ENCODE data around the gene UBR7.
"Not testable (repeated sequence)": the region's sequence is repeated elsewhere in the genome, so short reads cannot be mapped to it uniquely, and the experiment has no call there.

UBR7 gene

DNA sequence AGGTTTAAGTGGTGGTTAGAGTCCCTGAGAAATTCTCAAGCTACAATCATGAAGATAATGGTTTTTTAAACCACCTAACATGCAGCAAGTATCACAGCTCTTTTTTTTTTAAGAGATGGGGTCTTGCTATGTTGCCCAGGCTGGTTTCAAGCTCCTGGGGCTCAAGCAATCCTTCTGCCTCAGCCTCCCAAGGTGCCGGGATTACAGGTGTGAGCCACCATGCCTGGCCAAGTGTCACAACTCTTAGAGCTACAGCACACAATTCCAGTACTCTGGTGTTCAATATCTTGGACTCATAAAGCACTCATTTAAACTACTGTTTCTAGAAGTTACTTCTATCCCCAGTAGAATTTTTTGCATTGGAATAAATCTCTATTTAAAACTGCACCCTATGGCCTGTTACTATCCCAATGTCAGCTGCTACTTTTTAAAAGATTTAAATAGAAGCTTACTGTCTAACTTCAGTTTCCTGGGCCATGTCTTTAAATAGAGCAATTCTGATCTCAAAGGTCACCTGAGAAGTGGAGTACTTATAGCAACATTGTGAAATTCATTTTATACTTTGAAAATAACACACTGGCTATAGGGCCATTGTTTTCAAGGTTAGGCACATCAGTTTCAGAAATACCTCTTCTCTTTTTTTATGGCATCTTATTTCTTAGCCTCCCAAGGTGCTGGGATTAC lies 11.6 kb upstream of the UBR7 start:
- no peak for DNase-seq

DNA sequence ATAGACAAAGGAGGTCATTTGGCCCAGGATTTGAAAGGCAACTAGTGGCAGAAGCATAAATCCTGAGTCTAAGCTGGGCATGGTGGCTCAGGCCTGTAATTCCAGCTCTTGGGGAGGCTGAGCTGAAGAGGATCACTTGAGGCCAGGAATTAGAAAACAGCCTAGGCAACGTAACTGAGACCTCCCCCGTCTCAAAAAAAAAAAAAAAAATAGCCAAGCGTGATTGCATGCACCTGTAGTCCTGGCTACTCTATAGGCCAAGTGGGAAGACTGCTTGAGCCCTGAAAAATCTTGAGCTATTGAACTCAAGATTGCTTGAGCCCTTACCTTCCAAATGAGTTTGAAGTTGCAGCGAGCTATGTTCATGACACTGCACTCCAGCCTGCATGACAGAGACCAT lies 8.0 kb upstream of the UBR7 start:
- no peak for DNase-seq

DNA sequence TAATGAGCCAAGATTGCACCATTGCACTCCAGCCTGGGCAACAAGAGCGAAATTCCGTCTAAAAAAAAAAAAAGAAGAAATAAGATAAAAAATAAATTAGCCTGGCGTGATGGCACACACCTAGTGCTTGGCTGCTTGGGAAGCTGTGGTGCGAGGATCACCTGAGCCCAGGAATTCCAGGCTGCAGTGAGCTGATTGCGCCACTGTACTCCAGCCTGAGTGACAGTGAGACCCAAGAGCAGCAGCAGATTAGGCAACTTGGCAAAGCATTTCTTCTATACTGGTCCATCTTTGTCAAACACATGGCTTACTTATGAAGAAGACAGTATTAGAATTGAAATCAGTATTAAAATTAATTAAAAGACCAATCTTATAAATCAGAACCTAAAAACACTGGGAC lies 6.5 kb upstream of the UBR7 start:
- no peak for DNase-seq

DNA sequence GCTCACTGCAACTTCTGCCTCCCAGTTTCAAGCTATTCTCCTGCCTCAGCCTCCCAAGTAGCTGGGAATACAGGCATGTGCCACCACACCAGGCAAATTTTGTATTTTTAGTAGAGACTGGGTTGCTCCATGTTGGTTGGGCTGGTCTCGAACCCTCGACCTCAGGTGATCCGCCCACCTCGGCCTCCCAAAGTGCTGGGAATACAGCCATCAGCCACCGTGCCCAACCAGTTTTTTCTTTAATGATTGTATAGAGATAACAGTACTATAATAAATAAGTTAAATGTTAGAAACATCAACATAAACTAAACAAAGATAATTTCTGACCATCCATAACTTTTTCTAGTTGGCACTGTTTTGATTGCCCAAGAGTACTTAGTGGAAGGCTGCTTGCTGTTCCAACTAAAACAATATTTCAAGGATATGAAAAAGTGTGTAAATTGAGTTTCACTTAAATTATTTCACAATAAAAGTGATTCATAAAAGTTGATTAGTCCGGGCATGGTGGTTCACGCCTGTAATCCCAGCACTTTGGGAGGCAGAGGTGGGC lies 5.8 kb upstream of the UBR7 start:
- no peak for DNase-seq

DNA sequence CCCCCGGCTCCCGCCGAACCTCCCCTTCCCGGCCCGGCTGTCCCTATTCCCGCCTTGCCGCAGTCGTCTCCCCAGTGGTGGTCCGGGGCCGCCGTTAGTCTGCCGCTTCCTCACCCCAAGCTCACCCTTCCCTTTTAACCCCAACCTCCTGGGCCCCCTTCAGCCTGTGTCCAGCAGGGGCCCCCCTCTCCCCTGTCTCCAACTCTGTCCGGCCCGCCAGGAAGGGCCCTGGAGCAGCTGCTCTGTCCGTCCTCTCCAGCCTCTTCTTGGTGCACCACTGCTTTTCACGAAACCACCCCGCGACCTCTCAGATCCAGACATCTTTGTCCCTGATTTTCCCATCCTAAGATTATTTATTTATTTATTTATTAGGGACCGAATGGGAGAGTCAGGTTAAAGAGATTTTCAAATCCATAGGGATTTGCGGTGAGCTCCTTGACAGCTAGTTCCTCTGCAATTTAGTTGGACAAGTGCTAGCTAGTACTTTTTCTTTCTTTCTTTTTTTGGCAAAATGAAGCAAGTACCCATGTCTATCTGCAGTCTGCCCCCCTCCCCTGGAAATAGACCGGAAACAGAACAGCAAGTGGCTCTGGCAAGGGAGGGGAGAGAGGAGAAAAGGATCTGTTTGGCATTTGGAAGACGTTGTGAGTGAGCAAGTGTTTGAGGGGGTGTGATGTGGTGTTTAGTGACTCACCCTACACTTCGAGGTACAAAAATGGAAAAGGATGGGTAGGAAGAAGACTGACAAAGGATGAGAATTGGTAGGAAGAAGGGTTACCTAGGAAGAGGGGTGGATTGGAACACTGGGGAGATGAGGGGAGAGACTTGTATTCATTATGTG lies 632 bp downstream of the UBR7 start:
- peak; percentile 73 for DNase-seq

DNA sequence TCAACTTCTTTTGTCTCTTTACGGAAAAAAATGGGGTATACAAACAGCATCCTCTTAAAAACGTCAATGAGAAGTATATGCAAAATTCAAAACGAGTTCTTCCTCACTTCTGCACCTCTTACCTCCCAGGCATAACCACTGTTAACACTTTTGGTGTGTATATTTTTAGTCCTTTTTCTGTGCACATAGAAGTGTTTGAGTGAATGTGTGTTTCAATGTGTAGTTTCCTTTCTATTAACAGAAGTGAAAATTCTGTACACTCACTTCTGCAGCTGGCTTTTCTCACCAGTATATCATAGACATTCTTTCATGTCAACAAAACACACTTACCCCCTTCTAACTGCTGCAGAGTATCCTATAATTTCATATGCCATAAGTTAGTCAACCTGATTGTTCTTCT lies 5.4 kb downstream of the UBR7 start:
- no peak for DNase-seq

DNA sequence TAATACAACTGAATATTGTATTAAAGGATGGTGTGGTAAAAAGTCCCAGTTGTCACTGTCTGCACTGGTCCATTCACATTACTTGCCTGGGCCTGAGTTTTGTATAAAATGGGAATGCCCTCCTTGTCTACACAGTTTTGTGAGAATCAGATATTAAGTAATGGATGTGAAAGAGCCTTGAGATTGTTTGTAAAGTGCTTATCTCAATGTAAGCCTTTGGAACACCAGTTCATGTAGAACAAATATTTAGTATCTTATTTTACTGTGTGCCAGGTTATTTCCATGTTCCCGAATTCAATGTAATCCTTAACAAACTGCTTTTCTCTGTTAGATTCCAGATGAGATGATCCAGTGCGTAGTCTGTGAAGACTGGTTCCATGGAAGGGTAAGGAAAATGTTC lies 7.5 kb downstream of the UBR7 start:
- no peak for DNase-seq

DNA sequence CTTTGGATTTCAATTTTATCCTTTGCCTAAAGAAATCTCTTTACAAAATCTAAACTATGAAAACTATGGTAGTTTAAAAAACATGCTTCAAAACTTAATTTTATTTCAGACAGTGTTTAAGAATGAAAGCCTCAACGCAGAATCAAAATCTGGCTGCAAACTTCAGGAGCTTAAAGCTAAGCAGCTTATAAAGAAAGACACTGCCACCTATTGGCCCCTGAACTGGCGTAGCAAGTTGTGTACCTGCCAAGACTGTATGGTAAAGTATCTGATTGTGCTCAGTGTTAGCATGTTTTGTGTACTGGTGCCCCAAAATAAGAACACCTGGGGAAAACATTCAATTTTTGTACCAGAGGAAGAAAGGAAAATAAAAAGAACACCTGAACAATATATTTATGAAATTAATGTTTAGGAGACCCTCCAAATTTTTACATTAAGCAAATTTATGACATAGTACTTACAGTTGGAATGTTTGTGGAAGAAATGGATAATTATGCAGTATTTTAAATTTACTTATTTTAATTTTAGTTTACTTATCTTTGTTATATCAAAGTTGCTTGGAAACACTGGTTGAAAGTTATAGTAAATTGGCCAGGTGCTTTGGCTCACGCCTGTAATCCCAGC lies 12.2 kb downstream of the UBR7 start:
- peak; percentile 36 for DNase-seq

DNA sequence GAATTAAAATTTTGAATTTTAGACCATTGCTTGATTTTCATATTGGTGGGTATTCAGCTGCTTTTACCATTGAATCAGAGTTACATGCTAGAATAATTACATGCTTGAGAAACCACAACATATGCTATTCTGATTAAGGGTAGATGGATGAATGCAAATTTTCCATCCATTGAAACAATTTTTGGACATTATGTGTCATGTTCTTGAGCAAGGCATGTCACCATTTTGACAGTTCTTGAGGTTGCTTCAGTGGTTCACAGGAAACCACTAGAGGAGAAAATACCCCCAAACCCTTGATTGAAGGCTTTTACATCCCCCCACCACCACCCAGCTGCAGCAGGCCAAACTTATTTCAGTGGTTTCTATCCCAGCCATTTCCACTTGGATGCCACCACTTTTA lies 13.5 kb downstream of the UBR7 start:
- no peak for DNase-seq

DNA sequence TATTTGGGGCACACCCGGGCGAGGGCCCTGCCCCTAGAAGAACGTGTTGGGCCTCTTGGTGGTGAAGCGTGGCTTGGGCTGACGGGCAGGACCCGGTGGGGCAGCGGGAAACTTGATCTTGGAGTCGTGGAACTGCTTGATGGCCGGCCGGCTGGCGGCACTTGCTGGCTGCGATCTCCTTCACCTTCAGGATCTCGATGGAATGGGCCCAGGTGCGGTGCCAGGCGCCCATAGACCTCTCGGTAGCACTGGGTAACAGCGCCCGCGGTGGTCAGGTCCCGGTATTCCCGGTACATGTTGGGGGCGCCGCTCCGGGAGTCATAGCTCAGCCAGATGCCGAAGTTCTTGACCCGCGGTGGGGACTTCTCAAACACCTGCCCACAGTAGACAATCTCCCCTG lies 16.5 kb downstream of the UBR7 start:
- DNase-seq, result no peak

DNA sequence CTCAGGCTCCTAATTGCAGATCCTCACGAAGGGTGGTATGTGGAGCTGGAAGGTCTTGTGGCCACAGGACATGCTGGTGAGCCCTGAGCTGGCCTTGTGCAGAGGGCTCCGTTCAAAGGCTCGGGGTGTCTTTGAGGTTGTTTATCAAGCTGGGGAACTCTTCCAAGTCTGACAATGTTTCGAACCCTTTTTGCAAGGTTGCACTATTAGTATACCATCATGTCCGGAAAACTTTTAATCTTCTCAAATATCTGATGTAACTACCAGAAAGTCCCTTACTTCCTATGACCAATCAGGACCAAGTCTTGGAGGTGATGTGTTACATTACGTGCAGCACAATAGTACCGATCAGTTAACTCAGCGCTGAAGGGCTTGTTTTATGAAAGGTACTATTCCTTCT lies 21.5 kb downstream of the UBR7 start:
- no peak for DNase-seq

DNA sequence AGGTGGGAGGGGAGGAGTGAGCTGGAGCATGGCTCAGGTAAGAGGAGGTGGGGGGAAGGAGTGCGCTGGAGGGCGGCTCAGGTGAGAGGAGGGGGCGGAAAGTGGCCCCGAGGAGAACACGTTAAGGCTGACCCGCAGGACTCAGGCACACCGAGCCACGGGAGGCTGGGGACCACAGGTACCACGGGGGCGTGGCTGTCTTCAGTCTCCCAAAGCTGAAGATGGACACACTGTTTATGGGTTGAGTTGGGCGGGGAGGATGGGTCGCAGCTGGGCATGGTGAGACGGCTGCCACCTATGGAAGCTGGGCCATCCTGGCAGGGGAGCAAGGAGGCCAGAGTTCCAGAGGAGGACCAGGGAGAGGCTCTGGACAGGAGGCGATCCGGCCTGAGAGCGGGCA lies 23.5 kb downstream of the UBR7 start:
- no peak for DNase-seq

DNA sequence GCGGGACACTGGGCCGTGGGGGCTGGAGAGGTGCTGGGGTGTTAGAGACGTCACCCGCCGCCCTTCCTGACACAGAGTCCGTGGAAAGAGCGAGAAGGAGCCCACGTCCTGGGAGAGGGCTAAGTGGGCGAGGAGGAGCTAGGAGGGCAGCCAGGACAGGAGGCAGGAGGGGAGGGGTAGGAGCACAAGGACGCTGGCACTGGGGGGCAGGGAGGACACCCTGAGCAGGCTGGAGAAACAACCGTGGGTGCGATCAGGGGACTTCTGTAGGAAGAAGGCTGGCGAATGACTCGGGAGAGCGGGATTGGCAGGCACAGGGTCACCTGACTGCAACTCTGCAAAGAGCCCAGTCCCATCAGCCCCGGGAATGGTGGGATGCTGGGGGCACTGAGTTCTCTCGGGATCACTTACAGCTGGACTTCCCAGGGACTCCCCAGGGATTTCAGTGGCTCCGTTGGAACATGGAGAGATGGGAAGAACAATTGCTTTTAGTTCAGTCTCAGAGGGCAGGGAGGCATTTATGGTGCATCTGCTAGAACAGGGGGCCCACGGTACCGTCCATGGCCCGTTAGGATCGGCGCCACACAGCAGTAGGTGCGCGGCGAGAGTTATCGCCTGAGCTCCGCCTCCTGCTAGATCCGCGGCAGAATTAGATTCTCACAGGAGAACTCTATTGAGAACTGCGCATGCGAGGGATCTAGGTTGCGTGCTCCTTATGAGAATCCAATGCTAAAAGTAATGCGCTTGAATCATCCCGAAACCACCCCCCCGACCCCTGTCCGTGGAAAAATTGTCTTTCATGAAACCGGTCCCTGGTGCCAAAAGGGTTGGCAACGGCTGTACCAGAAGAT lies 24.3 kb downstream of the UBR7 start:
- DNase-seq, result peak; percentile 56

DNA sequence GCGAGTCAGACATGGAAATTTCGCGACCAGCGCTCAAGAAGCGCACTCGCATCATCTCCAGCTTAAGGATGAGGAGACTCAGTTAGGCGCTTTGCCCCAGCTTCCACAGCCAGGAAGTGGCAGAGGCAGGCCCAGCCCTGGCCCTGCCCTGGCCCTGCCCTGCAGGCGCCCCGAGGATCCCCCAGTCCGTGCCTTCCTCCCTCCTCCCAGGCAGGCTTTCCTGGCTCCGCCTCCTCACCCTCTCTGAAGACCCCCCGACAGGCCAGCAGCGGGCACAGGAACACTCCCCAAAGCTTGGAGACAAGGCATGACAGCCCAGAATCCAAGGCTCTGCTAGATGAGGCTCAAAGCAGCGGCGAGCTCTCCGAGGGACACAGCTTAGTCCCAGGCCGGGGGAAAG lies 25.1 kb downstream of the UBR7 start:
- no peak for DNase-seq

DNA sequence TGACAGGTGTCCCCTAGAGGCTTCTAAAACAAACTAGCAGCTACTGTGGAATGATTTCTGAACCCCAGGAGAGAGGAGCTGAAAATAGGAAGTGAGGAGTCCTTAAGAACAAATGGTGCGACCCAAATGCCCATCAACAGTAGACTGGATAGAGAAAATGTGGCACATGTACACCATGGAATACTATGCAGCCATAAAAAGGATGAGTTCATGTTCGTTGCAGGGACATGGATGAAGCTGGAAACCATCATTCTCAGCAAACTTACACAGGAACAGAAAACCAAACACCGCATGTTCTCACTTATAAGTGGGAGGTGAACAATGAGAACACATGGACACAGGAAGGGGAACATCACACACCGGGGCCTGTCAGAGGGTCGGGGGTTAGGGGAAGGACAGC lies 26.0 kb downstream of the UBR7 start:
- DNase-seq, result not testable (repeated sequence)

DNA sequence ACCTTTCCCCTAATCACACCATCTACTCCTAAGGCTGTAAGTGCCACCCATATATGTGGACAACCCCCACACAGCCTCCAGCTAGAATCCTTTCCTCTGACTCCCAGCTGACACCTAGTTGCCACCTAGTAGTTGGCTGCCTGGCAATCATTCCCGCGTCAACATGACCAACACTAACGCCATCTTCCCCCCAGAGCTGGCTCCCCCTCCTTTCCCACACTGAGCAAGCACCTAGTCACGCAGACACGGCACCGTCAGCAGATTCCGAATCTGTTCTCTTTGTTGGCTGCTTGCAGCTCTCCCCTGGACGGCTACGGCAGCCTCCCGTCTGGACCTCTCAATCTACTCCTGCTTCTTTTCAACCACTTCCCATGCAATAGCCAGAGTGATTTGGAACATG lies 27.7 kb downstream of the UBR7 start:
- DNase-seq, result no peak

DNA sequence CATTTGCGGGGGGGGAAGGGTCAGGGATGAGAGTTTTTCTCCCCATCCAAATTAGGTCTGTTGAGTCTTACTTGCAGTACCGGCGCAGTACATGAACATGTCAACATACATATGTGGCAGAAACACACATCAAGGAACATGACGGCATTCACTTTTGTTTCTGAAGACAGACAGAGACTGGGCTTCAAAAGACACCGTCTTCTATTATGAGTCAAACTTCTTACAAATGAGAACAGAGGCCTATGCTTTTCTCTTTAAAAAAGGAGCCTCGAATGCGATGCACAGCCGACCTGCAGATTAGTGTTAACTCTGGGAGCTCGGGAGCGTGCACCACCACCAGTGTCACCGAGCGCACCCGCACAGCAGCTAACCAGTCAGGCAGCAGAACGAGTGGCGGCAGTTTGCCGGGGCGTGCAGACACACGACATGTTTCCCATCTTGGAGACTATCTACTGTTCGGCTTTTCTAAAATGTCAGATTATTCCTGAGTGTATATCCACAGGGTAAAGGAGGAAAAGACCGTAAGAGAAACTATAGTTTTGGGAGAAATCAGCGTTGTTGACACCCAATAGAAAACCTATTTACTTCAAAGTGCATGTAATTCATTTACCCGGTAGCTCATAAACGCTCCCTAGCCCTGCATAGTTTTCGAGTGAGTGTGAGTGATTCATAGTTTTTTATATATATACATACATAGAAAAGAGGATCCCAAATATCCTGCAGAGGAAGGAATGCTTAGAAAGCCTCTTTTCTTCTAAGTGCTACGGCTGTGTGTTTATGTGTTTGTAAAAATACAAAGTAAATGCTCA lies 33.0 kb downstream of the UBR7 start:
- no peak for DNase-seq

DNA sequence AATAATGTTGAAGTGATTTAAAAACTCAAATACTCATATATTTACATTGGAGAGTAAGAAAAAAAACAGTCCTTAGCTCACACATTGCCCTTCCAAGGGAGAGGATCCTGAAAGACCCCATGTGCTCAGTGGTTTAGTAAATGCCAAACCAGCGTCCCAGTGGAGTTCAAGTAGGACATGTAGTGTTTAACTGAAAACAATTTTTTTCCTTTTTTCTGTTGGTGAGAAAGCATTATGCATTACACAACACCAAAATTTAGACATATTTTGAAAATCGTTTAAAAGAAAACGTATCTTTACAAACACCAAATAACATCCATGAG lies 33.6 kb downstream of the UBR7 start:
- no peak for DNase-seq

DNA sequence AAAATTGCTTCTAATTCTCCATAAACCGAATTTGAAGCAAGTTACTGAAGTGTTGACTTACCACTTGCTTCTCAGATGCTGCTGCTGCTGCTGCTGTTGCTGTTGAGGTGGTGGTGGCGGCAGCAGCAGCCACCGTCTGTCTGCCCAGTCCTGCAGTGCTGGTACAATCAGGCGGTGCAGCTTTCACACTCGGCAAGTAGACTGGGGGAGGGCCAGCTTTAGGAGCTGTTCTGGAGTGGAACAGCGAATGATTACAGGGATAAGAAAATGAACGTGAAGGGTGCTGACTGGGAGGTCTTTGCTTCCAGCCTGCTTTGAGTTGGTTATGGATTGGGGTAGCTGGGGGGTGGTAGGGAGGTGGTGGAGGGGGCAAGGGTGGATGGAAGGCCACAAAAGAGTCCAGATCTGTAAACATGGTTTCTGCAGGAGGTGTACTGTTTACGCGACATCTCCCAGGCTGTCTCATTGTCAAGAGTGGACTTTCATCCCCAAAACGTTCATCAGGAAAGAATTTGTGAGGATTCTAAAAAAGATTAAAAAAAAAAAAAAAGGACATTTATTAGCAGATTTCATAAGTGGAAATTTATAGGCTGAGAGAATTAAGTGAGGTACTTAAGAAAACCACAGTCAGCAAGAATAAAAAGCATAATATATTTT lies 38.8 kb downstream of the UBR7 start:
- peak; percentile 82 for DNase-seq

DNA sequence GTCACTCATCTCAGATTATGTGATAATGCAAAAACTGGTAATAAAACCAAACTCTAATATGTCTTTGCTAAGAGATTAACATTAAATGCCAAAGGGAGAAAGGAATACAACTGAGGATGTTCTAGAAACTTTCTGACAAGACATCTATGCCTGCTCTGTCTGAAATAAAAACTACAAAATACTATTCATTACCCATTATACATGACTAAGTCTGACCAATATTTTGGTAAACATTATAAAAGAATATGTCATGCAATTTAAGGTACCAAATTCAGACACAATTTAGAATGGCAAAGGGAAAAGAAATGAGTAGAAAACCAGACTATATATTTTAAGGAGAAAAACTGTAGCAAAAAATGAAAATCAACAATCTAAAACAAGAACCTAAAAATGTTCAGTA lies 39.5 kb downstream of the UBR7 start:
- no peak for DNase-seq

DNA sequence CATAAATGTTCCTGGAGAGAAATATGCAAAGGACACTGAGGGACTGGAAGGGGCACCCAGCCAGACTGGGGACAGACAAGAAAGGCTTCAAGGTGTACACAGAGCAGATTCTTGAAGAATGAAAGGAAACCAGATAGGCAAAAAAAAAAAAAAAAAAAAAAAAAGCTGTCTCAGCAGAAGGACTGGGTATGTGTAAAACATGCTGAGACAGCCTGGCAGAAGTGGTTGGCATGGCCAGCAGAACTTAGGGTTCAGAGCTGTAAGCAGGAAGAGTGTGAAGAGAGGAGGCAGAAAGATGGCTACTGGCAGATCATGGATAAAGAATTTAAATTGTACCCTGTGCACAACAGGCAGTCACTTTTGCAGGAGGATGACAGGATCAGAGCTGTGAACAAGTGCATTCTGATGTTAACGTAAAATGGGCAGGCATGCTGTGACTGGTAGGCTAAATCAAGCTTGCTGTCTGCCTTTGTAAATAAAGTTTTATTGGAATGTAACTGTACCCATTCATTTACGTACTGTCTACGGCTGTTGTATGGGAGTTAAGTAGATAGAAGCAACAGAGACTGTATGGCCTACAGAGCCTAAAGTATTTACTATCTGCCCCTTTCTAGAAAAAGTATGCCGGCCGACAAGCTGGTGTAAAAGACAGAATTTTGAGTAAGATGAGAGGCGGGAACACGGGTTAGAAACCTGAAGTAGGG lies 42.2 kb downstream of the UBR7 start:
- DNase-seq, result no peak

Measured in DMS79 (cell line).